A549 (cell line): ENCODE results near the gene SMCR8.

Source experiments
- JUNB ChIP-seq: fragments of >200 bp; sonication (Bioruptor Twin); formaldehyde crosslinking; IDR thresholded peaks from 2 replicates; pipeline ENCODE4 v1.6.1; 2016
- KDM5A ChIP-seq: fragments of 200-600 bp; sonication (generic); IDR thresholded peaks from 2 replicates; pipeline ENCODE4 v1.6.1; 2016; ENCODE audit warnings: antibody characterized with exemption, mild to moderate bottlenecking
- POLR2A ChIP-seq: IDR thresholded peaks from 2 replicates; pipeline ENCODE4 v1.6.1; 2012; ENCODE audit warnings: mild to moderate bottlenecking, low read length

DNA sequence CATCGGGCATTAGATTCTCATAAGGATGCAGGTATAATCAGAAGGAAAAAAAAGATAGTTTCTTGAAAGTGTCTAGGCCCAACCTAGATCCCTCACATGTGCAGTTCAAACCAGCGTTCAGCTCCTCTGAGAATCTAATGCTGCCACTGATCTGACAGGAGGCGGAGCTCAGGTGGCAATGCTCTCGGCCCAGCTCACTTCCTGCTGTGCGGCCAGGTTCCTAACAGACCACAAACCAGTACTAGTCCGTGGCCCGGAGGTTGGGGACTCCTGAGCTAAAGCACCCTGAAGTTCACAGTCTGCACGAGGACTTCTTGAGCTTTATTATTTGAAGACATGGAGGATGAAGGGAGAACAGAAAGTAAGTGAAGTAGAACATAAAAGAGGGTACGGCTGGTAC is 16.8 kb downstream of the SMCR8 start:
- TF ChIP-seq KDM5A, result no peak
- no peak for TF ChIP-seq POLR2A
- TF ChIP-seq JUNB, result no peak
